Measurements from ENCODE around the gene ZNF407. TPM values are rescaled to one million over a fixed set of nuclear protein-coding genes. Genes with fewer than 3 reads are reported as not detected.

The ZNF407 gene
- total RNA-seq, 1 donor from 2014 or later: 13.2 TPM

- Mint-ChIP-seq H3K27me3 (ENCODE audit: low read depth) (no peaks in the 10 kb centered on the region), H3K27ac (ENCODE audit: unreplicated experiment) (no peak overlapping the region), H3K9me3 (peaks cover 4% of the 10 kb centered on the region), H3K4me1 (no peaks in the 10 kb centered on the region), H3K36me3 (ENCODE audit: low read depth) (no peaks in the 10 kb centered on the region), H3K4me3 (no peak overlapping the region)
- TF ChIP-seq CTCF (conservative IDR thresholded peaks at IDR 0.05): no peak
- no peak for DNase-seq (ENCODE audit: low read depth, low spot score)
These were observed 379.4 kb downstream of the ZNF407 start for GRCh38 chr18:74977041-74977440.

GRCh38 chr18:74980669-74981068 is 383.0 kb downstream of the ZNF407 start:
- Mint-ChIP-seq H3K27ac (ENCODE audit: unreplicated experiment) (no peak overlapping the region), H3K27me3 (ENCODE audit: low read depth) (no peaks in the 10 kb centered on the region), H3K4me1 (no peaks in the 10 kb centered on the region), H3K9me3 (peaks cover 4% of the 10 kb centered on the region), H3K36me3 (ENCODE audit: low read depth) (no peaks in the 10 kb centered on the region), H3K4me3 (no peak overlapping the region)
- TF ChIP-seq CTCF (conservative IDR thresholded peaks at IDR 0.05): no peak
- no peak for DNase-seq (ENCODE audit: low read depth, low spot score)

GRCh38 chr18:74981476-74981875 is 383.8 kb downstream of the ZNF407 start:
- Mint-ChIP-seq H3K4me3 (no peak overlapping the region), H3K27ac (ENCODE audit: unreplicated experiment) (no peak overlapping the region), H3K27me3 (ENCODE audit: low read depth) (no peaks in the 10 kb centered on the region), H3K36me3 (ENCODE audit: low read depth) (no peaks in the 10 kb centered on the region), H3K4me1 (no peaks in the 10 kb centered on the region), H3K9me3 (peaks cover 4% of the 10 kb centered on the region)
- DNase-seq (ENCODE audit: low read depth, low spot score): no peak
- TF ChIP-seq CTCF (conservative IDR thresholded peaks at IDR 0.05): no peak

- DNase-seq (ENCODE audit: low read depth, low spot score): no peak
- no peaks in the 10 kb centered on the region for H3K4me1 Mint-ChIP-seq
- no peaks in the 10 kb centered on the region for H3K36me3 Mint-ChIP-seq (ENCODE audit: low read depth)
- no peak overlapping the region for H3K27ac Mint-ChIP-seq (ENCODE audit: unreplicated experiment)
- no peaks in the 10 kb centered on the region for H3K27me3 Mint-ChIP-seq (ENCODE audit: low read depth)
- H3K4me3 Mint-ChIP-seq: no peak overlapping the region
- TF ChIP-seq CTCF (conservative IDR thresholded peaks at IDR 0.05): no peak
- peaks cover 3% of the 10 kb centered on the region for H3K9me3 Mint-ChIP-seq
These were observed 385.4 kb downstream of the ZNF407 start for GRCh38 chr18:74982946-74983635.

GRCh38 chr18:74989134-74989533 is 391.5 kb downstream of the ZNF407 start:
- no peaks in the 10 kb centered on the region for H3K27me3 Mint-ChIP-seq (ENCODE audit: low read depth)
- no peaks in the 10 kb centered on the region for H3K9me3 Mint-ChIP-seq
- H3K4me1 Mint-ChIP-seq: peaks cover 11% of the 10 kb centered on the region
- H3K36me3 Mint-ChIP-seq (ENCODE audit: low read depth): no peaks in the 10 kb centered on the region
- no peak for DNase-seq (ENCODE audit: low read depth, low spot score)
- H3K27ac Mint-ChIP-seq (ENCODE audit: unreplicated experiment): no peak overlapping the region
- TF ChIP-seq CTCF (conservative IDR thresholded peaks at IDR 0.05): no peak
- H3K4me3 Mint-ChIP-seq: no peak overlapping the region

Measured in neural crest cell (in vitro differentiated cells).